Erythroblast (primary cell): ENCODE data around the gene SLC9A3.
"Not testable (repeated sequence)": the region's sequence is repeated elsewhere in the genome, so short reads cannot be mapped to it uniquely, and the experiment has no call there.

Source experiments
- DNase-seq, 2 experiments: peaks; one replicate each; lab custom pipeline; 2025; lab: John Stamatoyannopoulos, UW
- GATA1 ChIP-seq: IDR thresholded peaks from 2 replicates; pipeline ENCODE4 v1.6.1; 2011; ENCODE audit warnings: low read depth, mild to moderate bottlenecking, control low read depth, low read length, moderate library complexity
- POLR2A ChIP-seq: IDR thresholded peaks from 2 replicates; pipeline ENCODE4 v1.6.1; 2011; ENCODE audit warnings: mild to moderate bottlenecking, low read length

The SLC9A3 gene

DNA sequence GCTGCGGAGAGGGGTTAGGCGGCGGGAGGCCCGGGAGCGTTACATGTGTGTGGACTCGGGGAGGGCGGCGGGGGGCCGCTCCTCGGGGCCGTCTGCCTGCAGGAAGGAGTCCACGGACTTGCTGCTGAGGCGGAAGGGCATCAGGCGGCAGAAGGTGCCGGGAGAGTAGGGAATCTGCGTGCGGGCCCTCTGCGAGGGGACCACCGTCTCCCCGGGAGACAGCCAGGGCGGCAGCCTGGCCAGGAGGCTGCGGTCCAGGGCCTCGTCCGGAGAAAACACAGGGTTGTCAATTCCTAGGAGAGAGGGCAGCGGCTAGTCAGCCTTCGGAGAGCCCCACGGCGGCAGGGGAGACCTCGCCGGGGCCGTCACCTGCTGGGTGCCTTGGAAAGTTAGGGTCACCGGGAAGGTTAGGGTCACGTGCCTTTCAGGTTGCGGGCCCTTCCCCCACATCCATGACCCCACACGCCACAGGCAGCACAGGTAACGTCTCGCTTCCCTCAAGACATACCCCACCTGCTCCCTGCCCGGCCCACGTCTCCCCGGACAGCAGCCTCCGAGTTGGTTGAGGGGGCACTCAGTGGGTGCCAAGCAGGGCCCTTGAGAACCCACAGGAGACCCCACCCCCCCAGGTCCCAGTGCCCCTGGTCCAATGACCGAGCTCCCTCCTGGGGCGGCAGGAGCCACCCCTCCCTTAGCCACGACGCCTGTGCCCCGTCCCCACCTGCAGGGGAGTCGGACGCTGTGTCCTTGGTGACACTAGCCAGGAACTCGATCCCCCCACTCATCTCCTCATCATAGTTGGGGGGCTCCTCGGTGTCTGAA, 49.2 kb downstream of the SLC9A3 start:
- no peak for DNase-seq
- TF ChIP-seq GATA1 (no peak), POLR2A (no peak)

DNA sequence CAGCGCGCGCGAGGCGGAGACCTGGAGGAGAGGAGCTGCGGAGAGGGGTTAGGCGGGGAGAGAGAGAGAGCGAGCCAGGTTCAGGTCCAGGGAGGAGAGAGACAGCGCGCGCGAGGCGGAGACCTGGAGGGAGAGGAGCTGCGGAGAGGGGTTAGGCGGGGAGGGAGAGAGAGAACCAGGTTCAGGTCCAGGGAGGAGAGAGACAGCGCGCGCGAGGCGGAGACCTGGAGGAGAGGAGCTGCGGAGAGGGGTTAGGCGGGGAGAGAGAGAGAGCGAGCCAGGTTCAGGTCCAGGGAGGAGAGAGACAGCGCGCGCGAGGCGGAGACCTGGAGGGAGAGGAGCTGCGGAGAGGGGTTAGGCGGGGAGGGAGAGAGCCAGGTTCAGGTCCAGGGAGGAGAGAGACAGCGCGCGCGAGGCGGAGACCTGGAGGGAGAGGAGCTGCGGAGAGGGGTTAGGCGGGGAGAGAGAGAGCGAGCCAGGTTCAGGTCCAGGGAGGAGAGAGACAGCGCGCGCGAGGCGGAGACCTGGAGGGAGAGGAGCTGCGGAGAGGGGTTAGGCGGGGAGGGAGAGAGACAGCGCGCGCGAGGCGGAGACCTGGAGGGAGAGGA, 49.9 kb downstream of the SLC9A3 start:
- DNase-seq: not testable (repeated sequence)

DNA sequence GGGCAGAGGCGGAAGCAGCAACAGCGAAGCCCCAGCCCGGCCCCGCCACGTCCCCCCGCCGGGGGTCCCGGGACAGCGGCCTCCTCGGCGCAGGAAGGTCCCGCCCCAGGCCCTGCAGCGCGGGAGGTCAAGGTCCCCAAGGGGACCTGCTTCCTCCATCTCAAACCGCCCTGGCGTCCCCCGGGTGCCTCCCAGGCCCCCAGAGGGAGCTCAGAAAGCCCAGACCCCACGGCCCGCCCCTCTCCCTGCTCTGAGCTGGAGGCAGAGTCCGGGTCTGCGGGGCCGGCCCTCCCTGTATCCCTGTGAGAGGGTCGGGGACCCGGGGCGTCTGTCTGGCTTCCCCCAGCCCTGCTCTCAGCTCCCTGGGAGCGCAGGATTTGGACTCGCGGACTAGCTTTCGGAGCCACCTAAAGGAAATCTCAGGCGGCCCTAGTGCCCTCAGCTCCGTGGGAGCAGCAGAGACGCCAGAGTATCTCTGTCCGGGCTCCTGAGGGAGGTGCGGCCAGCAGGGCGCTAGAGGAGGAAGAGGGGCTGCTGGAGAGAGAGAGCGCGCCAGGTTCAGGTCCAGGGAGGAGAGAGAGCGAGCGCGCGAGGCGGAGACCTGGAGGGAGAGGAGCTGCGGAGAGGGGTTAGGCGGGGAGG, 50.6 kb downstream of the SLC9A3 start:
- DNase-seq: peak; percentile 29 to 36
- no peak for TF ChIP-seq POLR2A

DNA sequence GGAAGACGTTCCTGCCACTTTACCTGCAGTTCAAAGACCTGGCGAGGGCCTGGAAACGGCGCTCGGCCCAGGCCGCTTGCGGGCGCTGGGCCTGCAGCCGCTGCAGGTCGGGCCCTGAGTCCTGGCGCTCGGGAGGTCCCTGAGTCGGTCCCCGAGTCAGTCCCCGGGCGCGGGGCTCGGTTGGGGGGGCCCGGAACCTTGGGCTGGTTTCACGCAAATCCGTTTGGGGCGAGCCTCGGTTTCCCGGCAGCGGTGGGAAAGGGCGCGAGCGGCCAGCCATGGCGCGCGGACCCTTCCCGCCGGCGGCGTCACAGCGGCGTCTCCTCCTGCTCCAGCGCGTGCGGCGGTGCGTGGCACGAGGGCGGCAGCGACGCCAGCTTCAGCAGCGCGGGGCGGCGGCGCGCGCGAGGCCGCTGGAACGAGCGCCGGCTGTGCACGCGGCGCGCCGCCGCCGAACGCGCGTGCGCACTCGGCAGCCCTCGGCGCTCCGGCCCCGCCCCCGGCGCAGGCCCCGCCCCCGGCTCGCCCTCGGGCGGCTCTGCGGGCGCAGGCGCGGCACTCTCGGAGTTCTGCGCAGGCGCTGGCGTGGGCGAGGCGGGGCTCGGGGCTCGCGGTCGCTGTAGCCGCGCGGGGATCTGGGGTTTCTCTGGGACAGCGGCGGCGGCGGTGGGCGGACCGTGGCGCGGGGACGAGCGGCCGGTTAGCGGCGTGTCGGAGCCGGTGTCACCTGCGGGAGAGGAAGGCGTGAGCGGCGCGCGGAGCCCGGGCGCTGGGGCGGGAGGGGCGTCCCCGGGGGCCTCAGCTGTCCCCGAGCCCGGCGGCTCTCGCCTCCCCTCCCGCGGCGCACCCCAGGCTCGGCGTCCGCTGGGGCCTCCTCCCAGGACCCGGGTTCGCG, 51.3 kb downstream of the SLC9A3 start:
- DNase-seq: peak; percentile 91 to 94
- TF ChIP-seq GATA1 (no peak), POLR2A (peak; percentile 63)

DNA sequence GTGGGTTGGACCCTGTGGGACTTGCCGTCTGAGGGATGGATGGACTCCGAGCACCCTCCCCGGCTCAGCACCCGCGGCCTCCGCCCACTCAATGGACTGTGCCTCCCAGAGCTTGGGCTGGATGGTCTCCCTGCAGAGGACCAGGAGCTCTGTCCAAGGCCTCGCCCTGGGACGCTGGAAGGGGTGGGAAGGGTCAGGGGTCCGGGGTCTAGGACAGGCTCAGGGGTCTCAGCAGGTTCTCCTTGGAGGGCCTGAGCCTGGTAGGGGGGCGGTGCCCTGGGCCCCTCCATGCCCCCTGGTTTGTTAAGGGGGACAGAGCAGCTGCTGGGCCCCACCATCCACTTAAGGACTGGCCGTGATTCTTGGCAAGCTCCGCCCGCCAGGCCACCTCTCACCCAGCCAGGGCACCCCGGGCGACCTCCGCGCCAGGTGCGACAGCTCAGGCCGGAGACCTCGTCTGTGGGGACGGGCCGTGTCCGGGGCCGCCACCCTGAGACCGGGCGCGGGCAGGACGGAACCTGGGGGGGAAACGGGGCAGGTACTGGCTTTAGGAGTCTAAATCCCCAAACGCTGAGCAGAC, 52.1 kb downstream of the SLC9A3 start:
- TF ChIP-seq GATA1 (no peak), POLR2A (no peak)
- DNase-seq: peak in 1 of 2 experiments; percentile 39

DNA sequence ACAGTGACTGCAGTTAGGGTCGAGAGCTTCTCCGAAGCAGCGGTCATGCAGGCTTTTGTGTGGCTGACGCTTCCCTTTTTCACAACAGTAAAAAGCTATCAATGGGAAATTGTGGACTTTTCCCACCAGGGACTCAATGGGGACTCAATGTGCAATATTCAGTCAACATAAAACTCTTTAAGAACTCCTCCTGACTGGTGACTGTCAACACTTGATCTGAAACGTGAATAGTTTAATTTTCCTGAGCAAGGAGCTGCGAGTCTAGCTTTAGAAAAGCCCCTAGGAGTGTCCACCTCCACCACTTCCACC, 52.5 kb downstream of the SLC9A3 start:
- TF ChIP-seq GATA1 (no peak), POLR2A (no peak)
- DNase-seq: no peak

DNA sequence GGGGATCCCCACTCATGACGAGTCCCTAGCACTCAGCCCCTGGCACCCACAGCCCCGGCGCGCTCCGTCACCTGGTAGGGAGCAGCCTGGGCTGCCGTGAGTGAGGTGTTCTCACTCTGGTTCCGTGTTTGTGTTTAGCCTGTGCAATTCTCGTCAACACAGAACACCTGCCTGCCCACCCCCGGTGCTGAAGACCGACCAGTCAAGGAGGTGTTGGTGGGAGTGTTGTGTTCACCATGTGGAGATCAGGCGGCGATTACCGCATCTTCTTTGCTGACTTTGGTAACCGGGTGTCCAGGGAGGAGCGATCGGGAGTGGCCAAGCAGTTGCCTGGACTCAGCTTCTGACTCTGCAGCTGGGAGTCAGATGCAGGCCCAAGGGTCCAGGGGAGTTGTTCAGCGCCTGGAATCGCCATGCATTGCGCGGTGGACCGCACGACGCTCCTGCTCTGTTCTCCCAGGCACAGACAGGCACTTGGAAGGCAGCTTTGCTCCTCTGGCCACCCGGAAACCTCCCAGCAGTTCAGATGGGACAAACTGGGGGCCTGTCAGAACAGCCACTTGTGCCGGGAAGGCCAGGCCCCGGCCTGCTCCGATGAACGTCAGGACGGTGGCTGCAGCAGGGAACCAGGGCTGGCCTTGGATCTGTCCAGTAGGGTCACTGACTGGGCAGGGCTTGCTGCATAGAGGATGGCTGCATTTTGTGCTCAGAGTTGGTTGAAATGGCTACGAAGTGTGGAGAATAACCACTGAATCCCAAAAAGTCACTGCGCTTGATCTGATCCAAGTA, 53.1 kb downstream of the SLC9A3 start:
- DNase-seq: no peak
- TF ChIP-seq GATA1: no peak
- no peak for TF ChIP-seq POLR2A

DNA sequence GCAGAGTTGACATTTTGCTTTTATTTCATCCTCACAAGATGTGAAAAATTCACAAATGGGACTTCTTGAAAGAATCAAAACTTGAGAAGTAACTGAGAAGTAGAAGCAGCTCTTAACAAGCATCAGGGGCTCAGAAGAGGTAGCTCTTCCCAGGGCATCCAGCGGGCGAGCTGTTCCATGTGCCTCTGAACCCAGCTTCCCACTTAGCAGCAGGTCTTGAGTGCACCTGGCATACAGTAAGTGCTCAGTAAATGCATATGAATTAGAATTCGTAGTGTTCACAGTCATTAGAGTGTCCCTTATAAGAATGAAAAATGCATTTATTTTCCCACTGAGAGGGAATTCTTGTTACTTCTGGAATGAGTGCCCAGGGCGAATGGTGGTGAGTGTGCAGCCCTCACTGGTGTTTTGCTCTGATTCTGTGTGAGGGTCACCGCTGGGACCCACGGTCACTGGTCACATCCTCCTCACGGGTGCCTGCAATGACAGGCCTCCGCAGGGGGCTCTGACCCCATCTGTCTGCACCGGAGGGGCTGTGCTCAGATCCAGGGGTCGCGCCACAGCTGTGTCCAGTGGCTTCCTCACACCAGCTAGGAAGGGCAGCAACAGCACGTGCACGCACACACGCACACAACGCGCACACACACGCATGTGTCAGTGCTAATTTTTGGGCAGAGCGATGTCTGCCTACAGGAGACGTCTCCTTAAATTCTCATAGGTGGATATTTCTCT, 54.3 kb downstream of the SLC9A3 start:
- DNase-seq: no peak
- TF ChIP-seq POLR2A (no peak), GATA1 (no peak)

DNA sequence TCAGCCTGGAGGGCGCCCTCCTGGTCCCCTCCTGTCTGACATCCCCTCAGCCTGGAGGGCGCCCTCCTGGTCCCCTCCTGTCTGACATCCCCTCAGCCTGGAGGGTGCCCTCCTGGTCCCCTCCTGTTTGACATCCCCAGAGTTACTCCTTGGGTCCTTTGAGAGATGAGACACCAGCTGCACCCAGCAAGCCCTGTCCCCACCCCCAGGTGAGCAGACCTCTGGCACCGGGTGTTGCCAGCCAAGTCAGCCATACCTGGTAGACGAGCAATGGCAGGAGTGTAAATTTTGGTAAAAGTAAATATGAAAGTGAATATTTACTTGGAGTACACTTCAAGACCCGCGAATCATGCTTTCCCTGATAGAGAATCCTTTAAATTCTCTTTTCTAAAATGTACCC, 55.8 kb downstream of the SLC9A3 start:
- TF ChIP-seq GATA1 (no peak), POLR2A (no peak)
- no peak for DNase-seq

DNA sequence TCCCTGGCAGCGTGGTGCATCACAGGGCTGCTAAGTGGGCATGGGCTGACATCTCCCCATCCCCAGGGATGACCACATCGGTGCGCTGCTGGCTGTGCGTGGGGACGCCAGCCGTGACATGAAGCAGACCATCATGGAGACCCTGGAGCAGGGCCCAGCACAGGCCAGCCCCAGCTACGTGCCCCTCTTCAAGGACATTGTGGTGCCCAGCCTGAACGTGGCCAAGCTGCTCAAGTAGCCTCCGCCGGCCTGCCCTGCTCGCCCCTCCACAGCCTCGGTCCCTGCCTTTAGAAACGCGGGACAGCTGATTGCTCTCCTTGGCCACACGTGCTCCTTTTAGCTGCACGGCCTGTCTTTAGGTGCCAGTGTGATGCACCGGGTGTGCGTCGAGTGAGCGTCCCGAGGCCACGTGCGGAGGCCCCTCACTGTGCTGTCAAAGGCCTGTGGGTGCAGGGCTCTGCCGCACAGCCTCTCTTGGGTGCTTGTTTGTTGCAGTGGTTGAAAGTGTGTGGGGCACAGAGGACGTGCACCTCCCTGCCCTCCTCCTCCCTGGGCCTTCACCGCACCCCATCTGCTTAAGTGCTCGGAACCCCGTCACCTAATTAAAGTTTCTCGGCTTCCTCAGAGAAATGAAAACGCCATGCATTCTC, 57.5 kb downstream of the SLC9A3 start:
- TF ChIP-seq GATA1 (no peak), POLR2A (no peak)
- DNase-seq: no peak

DNA sequence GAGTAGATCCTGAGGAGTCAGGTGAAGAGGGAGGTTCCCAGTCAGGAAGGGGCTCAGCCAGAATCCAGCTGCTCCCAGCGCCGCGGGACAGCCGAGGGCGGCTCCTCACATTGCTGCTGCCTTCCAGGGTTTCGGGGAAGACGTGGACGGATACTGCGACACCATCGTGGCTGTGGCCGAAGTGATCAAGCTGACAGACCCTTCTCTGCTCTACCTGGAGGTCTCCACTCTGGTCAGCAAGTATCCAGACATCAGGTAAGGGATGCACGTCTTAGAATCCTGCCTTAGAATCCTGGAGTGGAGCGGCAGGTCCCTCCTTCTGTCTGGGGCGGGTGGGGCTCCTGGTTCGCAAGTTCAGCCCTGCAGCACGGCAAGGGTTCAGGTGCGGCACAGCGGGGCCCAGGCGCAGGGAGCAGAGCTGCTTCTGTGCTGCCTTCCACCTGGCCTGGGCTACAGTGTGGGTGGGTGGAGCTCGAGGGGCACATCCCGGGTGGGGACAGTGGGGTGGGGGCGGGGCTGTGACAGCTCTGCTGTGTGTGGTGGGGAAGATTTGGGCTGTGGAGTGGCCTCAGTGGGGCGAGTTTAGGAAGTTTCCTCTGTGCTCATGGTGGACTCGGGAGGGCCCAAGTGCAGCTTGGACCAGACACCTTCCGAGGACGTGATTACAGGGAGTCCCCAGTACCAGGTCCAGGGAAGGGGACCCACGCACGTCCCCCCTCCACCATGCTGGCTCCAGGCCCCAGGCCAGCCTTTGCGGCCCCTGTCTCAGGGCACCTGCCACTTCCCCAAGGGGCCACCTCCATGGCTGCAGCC, 58.5 kb downstream of the SLC9A3 start:
- TF ChIP-seq GATA1: no peak
- TF ChIP-seq POLR2A: no peak
- no peak for DNase-seq
